GM19351 (cell line): Measurements from ENCODE around the gene MARK3.
"Not testable (repeated sequence)": the region's sequence is repeated elsewhere in the genome, so short reads cannot be mapped to it uniquely, and the experiment has no call there.

Source experiments
- ATAC-seq: cut with Tn5 transposase; IDR thresholded peaks from one replicate; pipeline ENCODE4 v1.9.1; 2021; ENCODE audit warnings: mild to moderate bottlenecking, moderate library complexity; ENCODE audit not compliant: unreplicated experiment

MARK3 gene

DNA sequence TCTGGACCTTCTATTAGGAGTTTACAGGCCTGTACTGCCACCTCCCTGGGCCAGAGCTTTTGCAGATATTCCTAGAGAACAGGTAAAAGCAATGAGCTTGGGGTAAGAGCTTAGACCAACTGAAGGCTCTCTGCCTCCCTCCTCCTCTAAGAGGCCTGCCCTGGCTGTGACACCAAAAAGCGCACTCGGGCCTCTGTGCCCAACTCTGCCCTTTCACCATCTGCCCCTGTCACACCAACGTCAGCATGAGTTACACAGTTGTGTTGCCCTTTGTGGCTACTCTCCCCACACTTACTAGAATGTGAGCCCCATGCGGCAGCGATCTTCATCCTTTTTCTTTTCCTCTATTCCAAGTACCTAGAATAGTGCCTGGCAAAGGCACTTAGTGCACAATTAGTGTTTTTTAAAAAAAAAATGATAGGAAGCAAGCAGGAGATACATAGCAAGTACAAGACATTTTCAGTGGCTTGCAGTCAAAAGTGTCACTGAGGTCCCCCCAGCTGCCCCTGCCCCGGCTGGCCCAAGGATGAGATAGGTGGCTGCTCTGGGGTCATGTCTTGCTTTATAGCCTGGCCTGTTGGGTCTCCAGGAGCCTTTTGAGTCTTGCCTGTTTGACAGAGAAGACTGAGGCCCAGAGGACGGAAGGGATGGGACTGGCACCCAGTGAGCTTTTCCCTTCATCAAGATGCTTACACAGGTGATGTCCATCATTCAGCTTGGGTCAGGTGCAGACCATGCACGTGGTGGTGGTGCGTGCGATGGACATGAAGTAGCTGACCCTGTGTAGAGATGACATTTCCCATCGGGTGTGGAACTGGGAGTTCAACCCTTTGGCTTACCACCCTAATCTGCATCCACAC lies 124.9 kb downstream of the MARK3 start:
- no peak for ATAC-seq

DNA sequence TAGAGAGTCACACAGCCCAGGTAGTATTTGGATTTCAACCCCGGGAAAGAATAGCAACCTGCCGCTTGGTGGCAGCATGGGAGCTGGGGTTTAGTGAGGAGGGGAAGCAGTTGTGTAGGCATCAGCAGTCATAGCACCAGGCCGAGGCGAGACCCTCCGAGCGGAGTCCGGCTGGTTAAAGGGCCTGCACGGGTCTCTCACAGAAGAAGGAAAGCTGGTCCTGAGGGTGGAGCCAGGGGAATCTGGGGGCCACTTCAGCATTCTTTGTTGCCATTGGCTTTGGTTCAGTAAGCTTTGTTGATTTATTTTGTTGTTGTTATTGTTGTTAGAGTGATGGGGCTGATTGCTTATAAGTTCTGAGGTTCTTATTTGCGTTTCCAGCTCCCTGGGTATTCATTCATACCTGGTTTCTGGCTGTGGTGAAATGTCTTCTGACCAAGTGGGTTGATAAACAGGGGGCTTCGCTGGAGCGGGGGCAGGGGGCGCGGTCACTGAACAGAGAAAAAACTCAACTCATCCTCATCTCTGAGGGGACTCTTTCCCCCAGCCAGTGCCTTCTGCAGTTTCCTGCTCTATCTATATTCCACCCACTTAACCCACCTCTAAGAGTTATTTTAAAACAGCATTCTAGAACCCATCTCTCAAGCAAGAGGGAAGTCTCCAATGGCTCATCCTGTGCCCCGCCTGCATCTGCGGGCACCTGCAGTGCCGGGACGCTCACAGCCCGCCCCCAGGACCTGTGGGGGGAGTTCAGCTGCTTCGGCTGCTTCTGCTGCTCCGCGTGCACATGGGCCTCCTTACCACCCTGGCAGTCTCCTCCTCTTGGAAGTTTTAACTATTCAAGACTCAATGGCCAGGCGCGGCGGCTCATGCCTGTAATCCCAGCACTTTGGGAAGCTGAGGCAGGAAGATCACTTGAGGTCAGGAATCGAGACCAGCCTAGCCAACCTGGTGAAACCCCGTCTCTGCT lies 125.8 kb downstream of the MARK3 start:
- ATAC-seq: no peak

DNA sequence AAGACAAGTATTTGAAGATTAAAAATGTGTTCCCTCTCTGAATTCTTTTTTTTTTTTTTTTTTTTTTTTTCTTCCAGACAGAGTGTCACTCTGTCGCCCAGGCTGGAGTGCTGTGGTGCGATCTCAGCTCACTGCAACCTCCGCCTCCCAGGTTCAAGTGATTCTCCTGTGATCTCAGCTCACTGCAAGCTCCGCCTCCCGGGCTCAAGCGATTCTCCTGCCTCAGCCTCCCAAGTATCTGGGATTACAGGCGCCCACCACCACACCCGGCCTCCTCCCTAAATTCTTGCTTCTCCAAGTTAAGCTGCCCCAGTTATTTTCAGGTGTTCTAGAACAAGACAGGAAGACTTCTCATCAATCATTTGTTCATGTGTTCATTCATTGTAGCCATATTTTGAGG lies 127.0 kb downstream of the MARK3 start:
- ATAC-seq: not testable (repeated sequence)

DNA sequence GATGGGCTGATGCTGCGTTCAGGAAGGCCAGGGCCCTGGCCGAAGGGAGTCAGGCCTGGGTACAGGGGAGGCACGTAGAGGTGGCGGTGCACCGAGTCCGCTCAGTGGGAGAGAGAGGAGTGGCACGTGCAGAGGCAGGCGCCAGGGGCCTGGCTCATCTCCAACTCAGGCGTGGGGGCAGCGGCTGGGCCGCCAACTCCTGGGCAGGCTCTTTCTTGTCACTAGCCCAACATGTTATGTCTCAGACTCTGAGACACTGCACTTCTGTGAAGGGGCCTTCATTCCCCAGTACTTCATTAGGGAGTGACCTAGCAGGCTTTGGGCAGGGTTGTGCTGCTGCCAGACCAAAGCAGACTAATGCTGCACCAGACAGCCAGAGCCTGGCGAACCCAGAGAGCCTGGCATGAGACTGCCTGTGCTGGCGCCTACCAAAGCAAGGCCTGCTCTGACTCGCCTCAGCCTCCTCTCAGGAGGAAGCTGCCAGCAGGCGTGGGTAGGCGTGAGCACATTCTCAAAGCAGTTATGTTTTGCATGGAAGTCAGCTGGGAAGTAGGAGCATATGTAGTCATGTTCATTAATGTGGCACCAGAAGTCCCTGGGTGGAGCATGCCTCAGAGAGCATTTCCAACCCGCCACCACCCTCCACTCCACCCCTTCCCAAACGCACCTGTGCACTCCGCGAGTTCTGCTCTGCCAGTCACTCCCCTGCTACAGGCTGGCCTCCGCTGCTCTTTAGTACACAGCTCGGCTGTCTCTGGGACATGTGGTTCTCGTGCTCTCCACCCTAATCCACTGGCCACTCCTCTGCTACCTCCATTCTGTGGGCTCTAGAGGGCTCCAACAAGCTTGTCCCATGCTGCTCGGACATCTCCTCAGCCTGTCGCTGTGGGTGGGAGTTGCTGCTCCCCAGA lies 127.7 kb downstream of the MARK3 start:
- ATAC-seq: no peak

DNA sequence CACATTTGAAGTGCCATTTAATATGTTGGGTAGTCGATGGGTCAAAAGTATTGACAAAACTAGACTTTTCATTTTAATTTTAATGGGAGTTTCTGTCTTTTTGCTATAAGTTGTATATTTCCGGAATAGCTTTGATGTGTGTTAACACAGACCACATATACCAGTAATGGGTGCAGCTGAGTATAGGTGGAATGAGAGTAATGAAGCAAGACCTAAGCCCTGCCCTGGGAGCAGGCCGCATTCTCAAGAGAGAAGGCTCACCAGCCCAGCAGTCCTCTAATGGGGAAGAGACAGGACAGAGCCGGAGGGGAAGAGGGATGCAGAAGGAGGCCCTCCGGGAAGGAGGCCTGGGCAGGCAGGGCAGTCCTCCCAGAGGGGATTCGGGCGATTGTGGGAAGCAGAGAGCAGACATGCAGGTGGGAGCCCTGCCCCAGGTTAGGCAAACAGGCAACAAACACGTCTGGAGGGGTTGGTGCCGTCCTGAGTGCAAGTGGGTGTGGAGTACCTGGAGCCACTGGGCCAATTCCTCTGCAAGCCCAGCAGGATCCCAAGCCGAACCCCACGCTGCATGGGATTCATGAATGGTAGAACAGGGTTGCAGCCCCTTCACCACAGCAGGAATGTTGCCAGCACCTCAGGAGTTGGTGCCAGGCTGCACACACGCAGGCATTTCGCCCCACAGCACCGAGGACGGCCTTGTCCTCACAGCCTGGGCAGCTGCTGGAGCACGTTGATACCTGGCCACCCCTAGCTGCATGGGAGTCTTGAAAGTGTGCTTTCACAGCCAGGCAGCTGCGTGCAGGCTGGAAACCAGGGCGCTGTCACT lies 129.6 kb downstream of the MARK3 start:
- no peak for ATAC-seq

DNA sequence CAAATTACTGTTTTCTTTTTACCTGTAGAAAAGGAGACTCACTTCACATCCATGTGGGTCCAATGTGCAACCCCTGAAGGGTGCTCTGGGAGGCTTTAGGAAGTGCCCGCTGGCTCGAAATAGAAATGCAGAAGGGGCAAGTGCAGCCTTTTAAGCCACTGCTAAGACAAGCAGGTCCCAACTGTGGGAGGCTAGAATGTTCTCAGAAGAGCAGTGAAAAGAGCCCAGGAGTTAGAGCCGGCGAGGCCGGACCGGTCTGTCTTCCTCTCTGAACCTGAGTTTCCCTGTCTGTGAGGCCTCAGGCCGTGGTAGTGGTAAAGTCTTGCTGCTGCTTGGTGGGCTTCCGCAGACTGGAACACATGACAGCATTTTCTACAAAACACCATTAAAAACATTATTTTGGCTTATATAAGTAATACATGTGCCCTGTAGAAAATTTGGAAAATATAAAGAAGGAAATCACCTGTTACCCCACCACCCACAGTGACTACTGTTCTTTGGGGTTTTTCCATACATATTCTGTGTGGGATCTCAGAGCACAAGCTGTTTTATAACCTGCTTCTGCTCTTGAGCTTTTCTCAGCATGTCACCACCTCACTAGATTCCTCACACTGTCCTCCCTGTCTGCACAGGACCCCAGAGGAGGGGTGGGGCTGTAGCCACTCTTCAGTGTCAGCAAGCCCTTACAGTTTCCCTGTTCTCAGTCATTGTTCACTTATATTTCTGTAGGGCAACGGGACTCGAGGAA lies 131.4 kb downstream of the MARK3 start:
- no peak for ATAC-seq

DNA sequence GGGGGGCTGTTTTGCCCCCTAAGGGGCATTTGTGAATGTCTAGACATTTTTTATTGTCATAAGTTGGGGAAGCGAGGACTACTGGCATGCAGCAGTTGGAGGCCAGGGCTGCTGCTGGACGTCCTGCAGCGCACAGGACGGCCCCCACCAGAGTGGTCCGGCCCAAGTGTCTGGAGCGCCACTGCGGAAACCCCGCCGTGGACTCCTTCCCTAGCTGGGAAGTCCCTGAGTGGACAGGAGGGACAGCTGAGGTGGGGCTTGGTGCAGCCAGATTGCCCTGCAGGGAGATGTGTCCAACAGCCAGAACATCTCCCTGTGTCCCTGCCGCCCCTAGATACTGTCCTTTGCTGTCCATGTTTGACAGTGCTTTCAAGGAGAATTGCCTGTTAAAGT lies 132.0 kb downstream of the MARK3 start:
- ATAC-seq: no peak

DNA sequence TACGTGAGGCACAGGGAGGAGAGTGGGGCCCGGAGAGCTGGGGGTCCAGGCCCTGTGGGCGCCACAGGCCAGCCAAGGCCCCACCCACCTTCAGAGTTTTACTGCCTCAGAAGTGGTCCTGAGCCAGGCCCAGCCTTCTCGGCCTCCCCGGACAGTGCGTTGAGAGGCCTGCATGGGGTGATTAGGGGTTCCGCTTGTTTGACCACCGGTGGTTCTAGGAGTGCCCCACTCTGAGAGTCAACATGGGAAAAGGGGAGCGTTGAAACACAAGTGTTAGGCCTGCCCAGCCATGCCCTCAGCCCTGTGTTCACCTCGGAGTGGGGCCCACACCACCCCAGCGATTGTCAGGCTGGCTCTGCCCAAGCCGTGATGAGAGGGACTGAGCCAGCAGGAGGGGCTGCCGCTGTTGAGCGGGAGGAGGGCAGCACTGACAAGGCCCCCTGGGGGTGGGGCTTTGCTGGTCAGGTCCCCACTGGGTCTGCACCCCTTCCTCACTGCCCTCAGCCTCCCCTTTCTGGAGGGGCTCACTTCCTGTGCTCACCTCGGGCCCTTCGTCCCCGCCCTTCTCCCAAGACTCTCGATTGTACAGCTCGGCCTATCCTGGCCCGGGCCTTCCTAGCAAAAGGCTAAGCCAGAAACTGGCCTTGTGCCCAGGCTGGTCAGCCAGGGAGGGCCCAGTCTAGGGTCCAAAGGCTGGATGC lies 132.7 kb downstream of the MARK3 start:
- ATAC-seq: no peak

DNA sequence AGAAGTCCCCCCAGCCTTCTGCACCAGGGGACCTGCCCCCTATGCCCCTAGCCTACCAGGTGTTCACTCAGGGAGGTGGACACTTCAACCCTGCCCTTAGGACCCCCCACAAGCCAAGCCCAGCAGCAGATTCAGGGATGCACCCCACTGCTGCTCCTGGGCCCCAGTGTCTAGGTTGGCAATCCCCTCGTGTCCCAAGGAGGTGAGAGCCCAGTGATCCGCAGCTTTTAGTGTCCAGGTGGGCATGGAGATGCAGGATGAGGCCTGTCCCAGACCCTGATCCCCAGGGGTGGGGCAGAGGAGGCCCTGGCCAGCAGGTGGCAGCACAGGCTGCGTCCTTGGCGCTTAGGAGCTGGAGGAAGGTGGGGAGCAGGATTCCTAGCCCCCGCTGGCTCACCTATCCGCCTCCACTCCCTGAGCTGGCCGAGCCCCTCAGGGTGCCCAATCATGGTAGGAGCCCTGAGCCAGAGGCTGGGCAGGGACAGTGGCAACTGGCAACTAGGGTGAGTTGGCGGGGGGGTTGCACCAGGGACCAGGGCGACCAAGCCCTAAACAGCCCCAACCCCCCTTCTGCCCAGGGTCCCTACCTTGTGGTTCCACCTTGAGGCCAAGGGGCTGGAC lies 133.3 kb downstream of the MARK3 start:
- ATAC-seq: no peak

DNA sequence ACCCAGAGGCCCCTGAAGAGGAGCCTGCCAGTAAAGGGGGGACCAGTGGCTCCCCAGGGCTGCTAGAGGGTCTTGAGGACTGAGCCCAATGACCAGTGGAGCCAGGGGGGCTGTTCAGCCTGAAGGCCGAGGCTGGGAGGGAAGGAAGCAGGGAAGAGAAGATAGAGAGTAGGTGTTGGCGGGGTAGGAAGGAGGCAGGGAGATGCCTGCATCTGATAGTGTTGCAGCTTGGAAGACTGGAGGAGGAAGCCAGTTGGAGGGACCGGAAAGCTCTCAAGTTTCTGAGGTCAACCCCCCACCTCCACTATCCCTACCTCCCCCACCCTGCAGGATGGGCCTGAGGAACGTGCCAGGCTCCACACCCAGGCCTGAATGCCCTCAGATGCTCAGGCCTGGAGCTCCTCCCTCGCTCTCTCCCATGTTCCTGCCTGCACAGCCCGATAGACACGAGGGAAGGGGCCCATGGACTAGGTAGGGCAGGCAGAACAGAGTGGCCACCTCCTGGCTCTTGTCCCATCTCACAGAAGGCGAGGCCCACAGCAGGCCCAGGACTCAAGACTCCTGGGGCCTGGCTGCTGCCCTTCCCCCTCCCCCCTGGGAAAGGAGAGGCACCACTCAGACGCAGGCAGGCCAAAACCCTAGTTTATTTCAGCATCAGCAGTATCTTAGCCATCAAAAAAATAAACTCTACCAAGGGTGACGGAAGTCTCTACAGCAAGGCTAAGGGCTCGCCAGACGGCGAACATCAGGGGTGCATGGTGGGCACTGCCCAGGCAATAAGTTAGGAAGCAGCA lies 134.0 kb downstream of the MARK3 start:
- no peak for ATAC-seq

DNA sequence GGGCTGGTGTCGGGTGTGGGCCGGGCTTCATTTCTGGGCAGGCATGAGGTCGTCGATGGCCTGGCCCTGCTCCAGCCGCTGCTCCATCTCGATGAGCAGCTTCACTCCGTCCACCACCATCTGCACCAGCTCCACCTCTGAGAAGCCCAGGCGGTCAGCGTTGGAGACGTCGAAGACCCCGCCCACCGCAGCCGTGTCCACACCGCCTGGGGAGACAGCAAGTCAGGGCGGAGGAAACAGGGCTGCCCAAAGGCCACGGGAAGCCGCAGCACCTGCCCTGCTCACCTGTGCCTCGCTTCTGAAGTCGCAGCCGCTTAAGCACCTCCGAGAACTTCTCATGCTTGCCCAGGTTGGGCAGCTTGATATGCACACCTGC lies 134.6 kb downstream of the MARK3 start:
- no peak for ATAC-seq

DNA sequence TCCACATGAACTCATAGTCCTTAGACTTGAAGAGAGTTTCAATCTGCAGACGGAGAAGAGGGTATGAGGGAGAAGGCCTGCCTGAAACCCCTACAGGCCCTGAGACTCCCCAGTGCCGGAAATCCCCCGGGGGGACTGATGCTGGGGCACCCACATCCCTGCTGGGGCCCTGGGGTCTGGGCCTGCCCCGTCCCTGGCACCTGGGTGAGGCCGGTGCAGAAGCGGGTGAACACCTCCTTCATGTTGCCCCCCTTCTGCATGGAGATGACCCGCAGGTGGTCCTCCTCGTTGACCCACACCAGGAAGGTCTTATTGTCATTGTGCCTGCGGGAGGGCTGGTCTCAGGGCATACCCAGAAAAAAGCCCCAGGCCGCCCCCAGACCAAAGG lies 135.0 kb downstream of the MARK3 start:
- ATAC-seq: no peak

DNA sequence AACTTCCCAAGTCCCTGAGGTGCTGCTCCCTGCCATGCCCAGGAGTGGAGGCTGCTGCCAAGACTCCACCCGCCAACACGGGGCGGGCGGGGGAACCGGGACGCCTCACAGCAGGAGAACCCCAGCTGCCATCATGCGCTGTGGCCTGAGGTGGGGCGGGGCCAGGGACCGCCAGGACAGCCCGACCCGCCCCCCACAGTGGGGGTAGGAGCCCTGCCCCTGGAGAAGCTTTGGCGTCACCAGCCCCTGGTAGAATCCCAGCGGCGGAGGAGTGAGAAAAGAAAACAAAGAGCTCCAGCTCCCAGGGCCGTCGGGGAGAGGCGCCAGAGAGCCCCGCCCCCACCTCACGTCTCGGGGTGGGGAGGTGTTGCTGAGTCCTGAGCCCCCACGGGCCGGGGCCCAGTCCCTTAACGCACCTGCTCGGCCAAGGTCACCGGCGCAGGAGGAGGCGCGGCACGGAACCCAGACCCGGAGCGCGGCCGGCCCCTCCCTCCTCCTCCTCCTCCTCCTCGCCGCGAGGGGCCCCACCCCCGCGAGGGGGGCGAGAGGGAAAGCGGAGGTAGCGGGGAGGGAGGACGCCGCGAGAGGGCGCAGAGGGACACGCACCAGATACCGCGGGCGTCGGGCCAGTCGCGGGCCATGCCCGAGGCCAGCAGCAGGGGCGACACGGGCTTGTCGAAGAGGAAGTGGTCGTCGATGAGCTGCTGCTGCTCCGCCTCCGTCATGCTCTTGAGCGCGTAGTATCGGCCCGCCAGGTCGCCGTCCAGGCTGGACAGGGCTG lies 135.6 kb downstream of the MARK3 start:
- peak; percentile 39 for ATAC-seq

DNA sequence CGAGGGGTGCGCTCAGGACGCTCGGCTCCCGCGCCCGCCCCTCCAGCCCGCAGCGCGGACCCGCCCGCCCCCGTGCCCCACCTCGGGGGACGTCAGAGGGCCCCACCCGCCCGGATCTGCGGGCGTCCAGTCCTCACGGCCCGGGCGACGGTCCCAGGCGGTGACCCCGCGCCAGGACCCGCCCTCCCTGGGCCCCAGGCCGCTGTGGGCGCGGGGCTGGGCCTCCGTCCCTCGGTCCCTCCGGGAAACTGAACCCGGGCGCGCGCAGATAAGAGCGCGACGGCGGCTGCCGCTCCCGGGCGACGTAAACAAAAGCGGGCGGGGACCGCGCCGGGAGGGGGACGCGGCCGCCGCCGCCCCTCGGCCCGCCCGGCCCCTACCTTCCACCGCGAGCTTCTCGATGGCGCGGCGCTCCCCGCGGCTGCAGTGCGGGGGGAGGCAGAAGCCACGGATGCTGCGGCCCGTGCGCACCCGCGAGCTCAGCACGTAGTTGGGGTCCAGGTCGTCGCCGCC lies 136.3 kb downstream of the MARK3 start:
- ATAC-seq: peak; percentile 10

DNA sequence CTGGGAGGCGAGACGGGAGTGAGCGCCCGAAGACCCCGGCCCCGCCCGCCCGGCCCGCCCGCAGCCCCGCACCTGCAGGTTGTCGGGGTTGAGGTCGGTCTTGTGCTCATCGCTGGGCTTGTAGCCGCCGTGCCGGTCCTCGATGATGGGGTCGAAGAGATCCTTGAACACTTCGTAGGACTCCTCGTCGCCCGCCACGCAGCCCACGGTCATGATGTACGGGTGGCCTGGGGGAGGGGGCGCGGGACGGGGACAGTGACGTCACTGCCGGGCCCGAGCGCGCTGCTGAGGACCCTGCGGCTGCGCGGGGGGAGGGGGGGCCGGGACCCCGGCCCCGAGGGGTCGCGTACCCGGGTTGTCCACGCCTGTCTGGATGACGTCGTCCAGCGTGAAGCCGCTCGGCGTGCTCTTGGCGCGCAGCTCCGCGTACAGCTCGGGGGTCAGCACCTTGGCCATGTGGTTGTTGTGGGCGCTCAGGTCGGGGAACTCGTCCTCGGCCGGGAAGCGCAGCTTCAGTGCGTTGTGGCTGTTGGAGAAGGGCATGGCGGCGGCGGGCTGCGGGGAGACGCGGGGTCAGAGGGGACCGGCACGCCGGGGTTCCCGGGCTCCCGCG lies 136.8 kb downstream of the MARK3 start:
- no peak for ATAC-seq
